WTC11 (cell line): ENCODE results near the gene ARAP1. TPM values are rescaled to one million over a fixed set of nuclear protein-coding genes. Genes with fewer than 3 reads are reported as not detected.

Experiments
- ATAC-seq: fragments of 200-7000 bp; cut with Tn5 transposase; 2 replicates; pipeline ENCODE4 v1.10.0; 2021; ENCODE audit warnings: mild to moderate bottlenecking, moderate library complexity
- CTCF ChIA-PET: fragments of 300-600 bp; sonication (Branson Sonifier 250); formaldehyde crosslinking; loops from one replicate; lab custom pipeline; 2021; ENCODE audit warnings: antibody characterized with exemption; lab: Charles Lee
- POLR2A ChIA-PET: fragments of 350-600 bp; sonication (Branson Sonifier 250); formaldehyde crosslinking; loops from one replicate; lab custom pipeline; 2021; ENCODE audit warnings: antibody characterized with exemption; lab: Charles Lee
- DNase-seq: peaks from one replicate; pipeline ENCODE4 v3.0.0; 2021; ENCODE audit warnings: low spot score
- H3K27ac Mint-ChIP-seq: 2 replicates; pipeline ENCODE4 v1.8.0; 2021; ENCODE audit warnings: mixed read lengths
- H3K27me3 Mint-ChIP-seq: 2 replicates; pipeline ENCODE4 v1.8.0; 2021; ENCODE audit warnings: low read depth, mild to moderate bottlenecking, moderate library complexity, mixed read lengths
- H3K36me3 Mint-ChIP-seq: 2 replicates; pipeline ENCODE4 v1.8.0; 2021; ENCODE audit warnings: mixed read lengths
- H3K4me1 Mint-ChIP-seq: 2 replicates; pipeline ENCODE4 v1.8.0; 2022; ENCODE audit warnings: mixed read lengths
- H3K4me3 Mint-ChIP-seq: 2 replicates; pipeline ENCODE4 v1.8.0; 2021; ENCODE audit warnings: mild to moderate bottlenecking, moderate library complexity, mixed read lengths
- H3K9me3 Mint-ChIP-seq: 2 replicates; pipeline ENCODE4 v1.8.0; 2021; ENCODE audit warnings: mixed read lengths
- ATF1 ChIP-seq: sonication (generic); formaldehyde crosslinking; IDR thresholded peaks from 2 replicates; pipeline ENCODE4 v1.8.1; 2023; ENCODE audit warnings: mild to moderate bottlenecking, moderate library complexity, missing genetic modification reagents
- GTF2I ChIP-seq: fragments of 250-450 bp; sonication (Bioruptor Pico); conservative IDR thresholded peaks from 2 replicates; pipeline ENCODE4 v1.4.0; 2021; ENCODE audit warnings: mild to moderate bottlenecking
- KAT7 ChIP-seq: sonication (generic); formaldehyde crosslinking; IDR thresholded peaks from 2 replicates; pipeline ENCODE4 v1.8.1; 2023; ENCODE audit warnings: missing genetic modification reagents, mild to moderate bottlenecking, borderline replicate concordance
- PRRX2 ChIP-seq: fragments of 250-450 bp; sonication (Bioruptor Pico); IDR thresholded peaks from 2 replicates; pipeline ENCODE4 v1.8.0; 2021; ENCODE audit warnings: mild to moderate bottlenecking
- RORB ChIP-seq: fragments of 250-450 bp; sonication (Bioruptor Pico); IDR thresholded peaks from 2 replicates; pipeline ENCODE4 v1.9.0; 2021; ENCODE audit warnings: mild to moderate bottlenecking
- TCF7 ChIP-seq: sonication (generic); formaldehyde crosslinking; IDR thresholded peaks from 2 replicates; pipeline ENCODE4 v1.8.0; 2022; ENCODE audit warnings: mild to moderate bottlenecking, low read depth, missing genetic modification reagents, moderate library complexity
- TEAD4 ChIP-seq: sonication (generic); formaldehyde crosslinking; IDR thresholded peaks from 2 replicates; pipeline ENCODE4 v1.8.0; 2022; ENCODE audit warnings: mild to moderate bottlenecking, missing genetic modification reagents
- ZNF121 ChIP-seq: sonication (generic); formaldehyde crosslinking; IDR thresholded peaks from 2 replicates; pipeline ENCODE4 v1.8.0; 2023; ENCODE audit warnings: missing genetic modification reagents
- ZNF396 ChIP-seq: fragments of 250-450 bp; sonication (Bioruptor Pico); IDR thresholded peaks from 2 replicates; pipeline ENCODE4 v1.8.0; 2021; ENCODE audit warnings: mild to moderate bottlenecking, moderate library complexity, borderline replicate concordance
- total RNA-seq: library from RNA; stranded (reverse); gene quantifications from 3 replicates; pipeline ENCODE4 v1.2.3, GENCODE V29; 2021
- TF ChIP-seq, protein P1 (sequence below): sonication (generic); formaldehyde crosslinking; IDR thresholded peaks from 2 replicates; pipeline ENCODE4 v1.8.1; 2022; ENCODE audit warnings: mild to moderate bottlenecking, moderate library complexity, missing genetic modification reagents
- TF ChIP-seq, protein P2 (sequence below): sonication (generic); formaldehyde crosslinking; IDR thresholded peaks from 2 replicates; pipeline ENCODE4 v1.8.0; 2022; ENCODE audit warnings: mild to moderate bottlenecking, missing genetic modification reagents
- TF ChIP-seq, protein P3 (sequence below): fragments of 200-600 bp; IDR thresholded peaks from 2 replicates; pipeline ENCODE4 v1.8.0; 2022; ENCODE audit warnings: antibody characterized with exemption
- TF ChIP-seq, protein P4 (sequence below): sonication (generic); formaldehyde crosslinking; IDR thresholded peaks from 2 replicates; pipeline ENCODE4 v1.8.0; 2023; ENCODE audit warnings: mild to moderate bottlenecking, missing genetic modification reagents
- TF ChIP-seq, protein P5 (sequence below): sonication (generic); formaldehyde crosslinking; IDR thresholded peaks from 2 replicates; pipeline ENCODE4 v1.8.0; 2023; ENCODE audit warnings: missing genetic modification reagents, mild to moderate bottlenecking, borderline replicate concordance
- TF ChIP-seq, protein P6 (sequence below): sonication (generic); formaldehyde crosslinking; IDR thresholded peaks from 2 replicates; pipeline ENCODE4 v1.8.1; 2022; ENCODE audit warnings: low read depth, mild to moderate bottlenecking, moderate library complexity, missing genetic modification reagents, borderline replicate concordance

Gene ARAP1
- total RNA-seq, 1 experiment from 2014 or later: 98.8 TPM

DNA sequence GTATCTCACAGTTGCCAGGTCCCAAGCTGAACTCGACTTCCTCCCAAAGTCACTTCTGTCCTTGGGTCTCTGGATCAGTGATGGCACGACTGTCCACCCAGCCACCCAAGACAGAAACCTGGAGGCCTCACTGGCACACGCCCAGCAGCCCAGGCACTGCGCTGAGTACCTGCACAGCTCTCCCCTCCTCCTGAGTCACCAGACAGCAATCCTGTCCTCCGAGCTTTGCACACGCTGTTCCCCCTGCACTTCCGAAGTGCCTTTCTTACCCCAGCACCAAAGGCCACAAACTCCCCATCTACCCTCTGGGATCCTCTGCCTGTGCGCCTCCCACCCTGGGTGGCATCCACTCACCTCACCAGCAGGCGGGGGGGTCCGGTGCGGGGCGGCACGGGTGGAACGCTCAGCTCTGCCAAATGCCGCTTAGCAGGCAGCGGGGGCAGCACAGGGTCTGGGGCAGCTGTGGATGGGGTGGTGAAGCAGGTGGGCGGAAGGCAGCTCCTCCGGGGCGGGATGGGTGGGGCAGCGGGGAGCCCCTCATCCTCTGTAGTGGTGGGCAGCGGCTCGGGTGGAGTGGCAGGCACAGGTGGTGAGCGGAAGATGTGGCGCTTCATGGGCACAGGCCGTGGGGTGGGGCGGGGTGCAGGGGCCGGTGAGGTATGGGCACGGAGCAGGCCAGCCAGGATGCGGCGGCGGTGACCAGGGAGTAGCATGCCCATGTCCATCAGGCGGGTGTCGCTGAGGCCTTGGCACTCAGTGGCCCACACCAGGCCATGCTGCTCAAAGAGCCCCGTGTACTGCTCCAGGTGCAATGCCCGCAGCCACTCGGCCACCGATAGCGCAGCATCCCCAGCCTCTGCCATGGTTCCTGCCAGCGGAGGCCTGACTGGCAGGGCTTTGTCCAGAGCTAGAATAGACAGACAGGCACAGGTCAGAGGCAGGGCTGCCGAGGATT, 25.7 kb downstream of the ARAP1 start:
- Mint-ChIP-seq H3K4me1 (peaks cover 21% of the 10 kb centered on the region), H3K27me3 (no peaks in the 10 kb centered on the region), H3K9me3 (peaks cover 7% of the 10 kb centered on the region), H3K27ac (peak overlapping the region; percentile 60; the same call in 1 of the 2 replicates), H3K4me3 (no peak overlapping the region), H3K36me3 (peaks cover 11% of the 10 kb centered on the region)
- POLR2A ChIA-PET: no interaction called here
- ATAC-seq: no peak
- DNase-seq: no peak
- CTCF ChIA-PET: interaction anchor here (0.6 to 3.9 kb wide), 7 partner anchors 17 to 95 kb away, joined by 3 to 81 read pairs (median 22); partner anchors contain the start of gene STARD10
- TF ChIP-seq RORB (CRISPR knock-in tag) (no peak), ZNF396 (CRISPR knock-in tag) (no peak), TEAD4 (CRISPR knock-in tag) (no peak), KAT7 (CRISPR knock-in tag) (no peak)
- TF ChIP-seq, protein P1, sequence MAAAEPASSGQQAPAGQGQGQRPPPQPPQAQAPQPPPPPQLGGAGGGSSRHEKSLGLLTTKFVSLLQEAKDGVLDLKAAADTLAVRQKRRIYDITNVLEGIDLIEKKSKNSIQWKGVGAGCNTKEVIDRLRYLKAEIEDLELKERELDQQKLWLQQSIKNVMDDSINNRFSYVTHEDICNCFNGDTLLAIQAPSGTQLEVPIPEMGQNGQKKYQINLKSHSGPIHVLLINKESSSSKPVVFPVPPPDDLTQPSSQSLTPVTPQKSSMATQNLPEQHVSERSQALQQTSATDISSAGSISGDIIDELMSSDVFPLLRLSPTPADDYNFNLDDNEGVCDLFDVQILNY (CRISPR knock-in tag): no peak
- TF ChIP-seq, protein P2, sequence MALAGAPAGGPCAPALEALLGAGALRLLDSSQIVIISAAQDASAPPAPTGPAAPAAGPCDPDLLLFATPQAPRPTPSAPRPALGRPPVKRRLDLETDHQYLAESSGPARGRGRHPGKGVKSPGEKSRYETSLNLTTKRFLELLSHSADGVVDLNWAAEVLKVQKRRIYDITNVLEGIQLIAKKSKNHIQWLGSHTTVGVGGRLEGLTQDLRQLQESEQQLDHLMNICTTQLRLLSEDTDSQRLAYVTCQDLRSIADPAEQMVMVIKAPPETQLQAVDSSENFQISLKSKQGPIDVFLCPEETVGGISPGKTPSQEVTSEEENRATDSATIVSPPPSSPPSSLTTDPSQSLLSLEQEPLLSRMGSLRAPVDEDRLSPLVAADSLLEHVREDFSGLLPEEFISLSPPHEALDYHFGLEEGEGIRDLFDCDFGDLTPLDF (CRISPR knock-in tag): no peak
- TF ChIP-seq, all 79 proteins: peak for 0

DNA sequence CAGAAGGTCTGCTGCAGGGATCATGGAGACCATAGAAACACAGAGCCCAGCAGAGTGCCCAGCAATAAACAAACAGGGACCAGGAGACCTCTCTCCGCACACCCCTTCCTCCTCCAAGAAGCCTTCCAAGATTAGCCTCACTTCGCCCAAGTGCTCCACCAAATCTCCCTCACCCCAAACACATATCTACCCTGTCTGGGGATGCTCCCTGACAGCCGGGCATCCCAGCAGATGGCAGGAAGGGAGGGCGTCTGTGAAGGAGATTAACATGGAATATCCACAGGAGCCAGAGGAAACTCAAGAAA, 26.5 kb downstream of the ARAP1 start:
- ATAC-seq: no peak
- CTCF ChIA-PET: interaction anchor here (0.6 to 3.9 kb wide), 57 partner anchors 9 to 515 kb away, joined by 3 to 81 read pairs (median 4); partner anchors contain the start of genes ARAP1, FCHSD2 and STARD10
- no peaks in the 10 kb centered on the region for H3K27me3 Mint-ChIP-seq
- peaks cover 18% of the 10 kb centered on the region for H3K4me1 Mint-ChIP-seq
- peaks cover under 1% of the 10 kb centered on the region; the same call in 1 of the 2 replicates for H3K9me3 Mint-ChIP-seq
- H3K36me3 Mint-ChIP-seq: peaks cover 2% of the 10 kb centered on the region; the same call in 1 of the 2 replicates
- no peak overlapping the region for H3K4me3 Mint-ChIP-seq
- no peak for DNase-seq
- POLR2A ChIA-PET: interaction anchor here (0.5 to 1.1 kb wide), 4 partner anchors 15 to 766 kb away, joined by 3 to 5 read pairs (median 3); no protein-coding TSS in a partner anchor
- H3K27ac Mint-ChIP-seq: peak overlapping the region; percentile 55; the same call in 1 of the 2 replicates
- TF ChIP-seq, protein P3, sequence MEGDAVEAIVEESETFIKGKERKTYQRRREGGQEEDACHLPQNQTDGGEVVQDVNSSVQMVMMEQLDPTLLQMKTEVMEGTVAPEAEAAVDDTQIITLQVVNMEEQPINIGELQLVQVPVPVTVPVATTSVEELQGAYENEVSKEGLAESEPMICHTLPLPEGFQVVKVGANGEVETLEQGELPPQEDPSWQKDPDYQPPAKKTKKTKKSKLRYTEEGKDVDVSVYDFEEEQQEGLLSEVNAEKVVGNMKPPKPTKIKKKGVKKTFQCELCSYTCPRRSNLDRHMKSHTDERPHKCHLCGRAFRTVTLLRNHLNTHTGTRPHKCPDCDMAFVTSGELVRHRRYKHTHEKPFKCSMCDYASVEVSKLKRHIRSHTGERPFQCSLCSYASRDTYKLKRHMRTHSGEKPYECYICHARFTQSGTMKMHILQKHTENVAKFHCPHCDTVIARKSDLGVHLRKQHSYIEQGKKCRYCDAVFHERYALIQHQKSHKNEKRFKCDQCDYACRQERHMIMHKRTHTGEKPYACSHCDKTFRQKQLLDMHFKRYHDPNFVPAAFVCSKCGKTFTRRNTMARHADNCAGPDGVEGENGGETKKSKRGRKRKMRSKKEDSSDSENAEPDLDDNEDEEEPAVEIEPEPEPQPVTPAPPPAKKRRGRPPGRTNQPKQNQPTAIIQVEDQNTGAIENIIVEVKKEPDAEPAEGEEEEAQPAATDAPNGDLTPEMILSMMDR: no peak
- TF ChIP-seq PRRX2 (CRISPR knock-in tag): no peak
- TF ChIP-seq TCF7 (CRISPR knock-in tag): no peak
- TF ChIP-seq, protein P1 (CRISPR knock-in tag): no peak
- no peak for TF ChIP-seq GTF2I (CRISPR knock-in tag)
- TF ChIP-seq, protein P4, sequence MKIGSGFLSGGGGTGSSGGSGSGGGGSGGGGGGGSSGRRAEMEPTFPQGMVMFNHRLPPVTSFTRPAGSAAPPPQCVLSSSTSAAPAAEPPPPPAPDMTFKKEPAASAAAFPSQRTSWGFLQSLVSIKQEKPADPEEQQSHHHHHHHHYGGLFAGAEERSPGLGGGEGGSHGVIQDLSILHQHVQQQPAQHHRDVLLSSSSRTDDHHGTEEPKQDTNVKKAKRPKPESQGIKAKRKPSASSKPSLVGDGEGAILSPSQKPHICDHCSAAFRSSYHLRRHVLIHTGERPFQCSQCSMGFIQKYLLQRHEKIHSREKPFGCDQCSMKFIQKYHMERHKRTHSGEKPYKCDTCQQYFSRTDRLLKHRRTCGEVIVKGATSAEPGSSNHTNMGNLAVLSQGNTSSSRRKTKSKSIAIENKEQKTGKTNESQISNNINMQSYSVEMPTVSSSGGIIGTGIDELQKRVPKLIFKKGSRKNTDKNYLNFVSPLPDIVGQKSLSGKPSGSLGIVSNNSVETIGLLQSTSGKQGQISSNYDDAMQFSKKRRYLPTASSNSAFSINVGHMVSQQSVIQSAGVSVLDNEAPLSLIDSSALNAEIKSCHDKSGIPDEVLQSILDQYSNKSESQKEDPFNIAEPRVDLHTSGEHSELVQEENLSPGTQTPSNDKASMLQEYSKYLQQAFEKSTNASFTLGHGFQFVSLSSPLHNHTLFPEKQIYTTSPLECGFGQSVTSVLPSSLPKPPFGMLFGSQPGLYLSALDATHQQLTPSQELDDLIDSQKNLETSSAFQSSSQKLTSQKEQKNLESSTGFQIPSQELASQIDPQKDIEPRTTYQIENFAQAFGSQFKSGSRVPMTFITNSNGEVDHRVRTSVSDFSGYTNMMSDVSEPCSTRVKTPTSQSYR (CRISPR knock-in tag): no peak
- TF ChIP-seq, protein P5, sequence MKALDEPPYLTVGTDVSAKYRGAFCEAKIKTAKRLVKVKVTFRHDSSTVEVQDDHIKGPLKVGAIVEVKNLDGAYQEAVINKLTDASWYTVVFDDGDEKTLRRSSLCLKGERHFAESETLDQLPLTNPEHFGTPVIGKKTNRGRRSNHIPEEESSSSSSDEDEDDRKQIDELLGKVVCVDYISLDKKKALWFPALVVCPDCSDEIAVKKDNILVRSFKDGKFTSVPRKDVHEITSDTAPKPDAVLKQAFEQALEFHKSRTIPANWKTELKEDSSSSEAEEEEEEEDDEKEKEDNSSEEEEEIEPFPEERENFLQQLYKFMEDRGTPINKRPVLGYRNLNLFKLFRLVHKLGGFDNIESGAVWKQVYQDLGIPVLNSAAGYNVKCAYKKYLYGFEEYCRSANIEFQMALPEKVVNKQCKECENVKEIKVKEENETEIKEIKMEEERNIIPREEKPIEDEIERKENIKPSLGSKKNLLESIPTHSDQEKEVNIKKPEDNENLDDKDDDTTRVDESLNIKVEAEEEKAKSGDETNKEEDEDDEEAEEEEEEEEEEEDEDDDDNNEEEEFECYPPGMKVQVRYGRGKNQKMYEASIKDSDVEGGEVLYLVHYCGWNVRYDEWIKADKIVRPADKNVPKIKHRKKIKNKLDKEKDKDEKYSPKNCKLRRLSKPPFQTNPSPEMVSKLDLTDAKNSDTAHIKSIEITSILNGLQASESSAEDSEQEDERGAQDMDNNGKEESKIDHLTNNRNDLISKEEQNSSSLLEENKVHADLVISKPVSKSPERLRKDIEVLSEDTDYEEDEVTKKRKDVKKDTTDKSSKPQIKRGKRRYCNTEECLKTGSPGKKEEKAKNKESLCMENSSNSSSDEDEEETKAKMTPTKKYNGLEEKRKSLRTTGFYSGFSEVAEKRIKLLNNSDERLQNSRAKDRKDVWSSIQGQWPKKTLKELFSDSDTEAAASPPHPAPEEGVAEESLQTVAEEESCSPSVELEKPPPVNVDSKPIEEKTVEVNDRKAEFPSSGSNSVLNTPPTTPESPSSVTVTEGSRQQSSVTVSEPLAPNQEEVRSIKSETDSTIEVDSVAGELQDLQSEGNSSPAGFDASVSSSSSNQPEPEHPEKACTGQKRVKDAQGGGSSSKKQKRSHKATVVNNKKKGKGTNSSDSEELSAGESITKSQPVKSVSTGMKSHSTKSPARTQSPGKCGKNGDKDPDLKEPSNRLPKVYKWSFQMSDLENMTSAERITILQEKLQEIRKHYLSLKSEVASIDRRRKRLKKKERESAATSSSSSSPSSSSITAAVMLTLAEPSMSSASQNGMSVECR (CRISPR knock-in tag): no peak
- TF ChIP-seq ATF1 (CRISPR knock-in tag): no peak
- TF ChIP-seq ZNF121 (CRISPR knock-in tag): no peak
- TF ChIP-seq, protein P6, sequence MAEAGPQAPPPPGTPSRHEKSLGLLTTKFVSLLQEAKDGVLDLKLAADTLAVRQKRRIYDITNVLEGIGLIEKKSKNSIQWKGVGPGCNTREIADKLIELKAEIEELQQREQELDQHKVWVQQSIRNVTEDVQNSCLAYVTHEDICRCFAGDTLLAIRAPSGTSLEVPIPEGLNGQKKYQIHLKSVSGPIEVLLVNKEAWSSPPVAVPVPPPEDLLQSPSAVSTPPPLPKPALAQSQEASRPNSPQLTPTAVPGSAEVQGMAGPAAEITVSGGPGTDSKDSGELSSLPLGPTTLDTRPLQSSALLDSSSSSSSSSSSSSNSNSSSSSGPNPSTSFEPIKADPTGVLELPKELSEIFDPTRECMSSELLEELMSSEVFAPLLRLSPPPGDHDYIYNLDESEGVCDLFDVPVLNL (CRISPR knock-in tag): no peak
